H9 (cell line): ENCODE data around the gene CFAP99. TPM values are rescaled to one million over a fixed set of nuclear protein-coding genes. Genes with fewer than 3 reads are reported as not detected.

ENCODE experiments used
- DNase-seq: peaks from one replicate; pipeline ENCODE4 v3.0.0-alpha.2; 2017
- H2AFZ ChIP-seq: one replicate; pipeline ENCODE4 v1.6.1; 2013; ENCODE audit warnings: mild to moderate bottlenecking, low read length, control low read depth, moderate library complexity
- H2AK5ac ChIP-seq: 2 replicates; pipeline ENCODE4 v1.6.1; 2013; ENCODE audit warnings: low read length, control low read depth, mixed read lengths; ENCODE audit not compliant: insufficient read length
- H2BK120ac ChIP-seq: one replicate; pipeline ENCODE4 v1.6.1; 2013; ENCODE audit warnings: low read depth, mild to moderate bottlenecking, low read length, control low read depth, inconsistent platforms; ENCODE audit not compliant: poor library complexity, severe bottlenecking
- H2BK12ac ChIP-seq: 2 replicates; pipeline ENCODE4 v1.6.1; 2013; ENCODE audit warnings: low read length, control low read depth, mixed read lengths, low read depth; ENCODE audit not compliant: insufficient read length
- H2BK15ac ChIP-seq: 2 replicates; pipeline ENCODE4 v1.6.1; 2013; ENCODE audit warnings: low read depth, low read length, control low read depth
- H2BK20ac ChIP-seq: one replicate; pipeline ENCODE4 v1.6.1; 2013; ENCODE audit warnings: low read depth, mild to moderate bottlenecking, low read length, control low read depth, inconsistent platforms; ENCODE audit not compliant: poor library complexity, severe bottlenecking
- H2BK5ac ChIP-seq: 2 replicates; pipeline ENCODE4 v1.6.1; 2013; ENCODE audit warnings: low read length, control low read depth, mixed read lengths; ENCODE audit not compliant: insufficient read length
- H3K14ac ChIP-seq: 2 replicates; pipeline ENCODE4 v1.6.1; 2013; ENCODE audit warnings: low read length, control low read depth; ENCODE audit not compliant: insufficient read depth
- H3K18ac ChIP-seq: 2 replicates; pipeline ENCODE4 v1.6.1; 2013; ENCODE audit warnings: low read depth, mild to moderate bottlenecking, mixed read lengths, low read length, control low read depth; ENCODE audit not compliant: insufficient read length
- H3K23ac ChIP-seq: 2 replicates; pipeline ENCODE4 v1.6.1; 2013; ENCODE audit warnings: low read length, control low read depth, mixed read lengths, low read depth; ENCODE audit not compliant: insufficient read length
- H3K23me2 ChIP-seq: 2 replicates; pipeline ENCODE4 v1.6.1; 2013; ENCODE audit warnings: low read depth, mild to moderate bottlenecking, mixed read lengths, low read length, control low read depth; ENCODE audit not compliant: insufficient read length, poor library complexity, severe bottlenecking
- H3K27ac ChIP-seq: 2 replicates; pipeline ENCODE4 v1.5.1; 2013; ENCODE audit warnings: low read length, control low read depth, mixed read lengths, low read depth; ENCODE audit not compliant: insufficient read length
- H3K27me3 ChIP-seq: 2 replicates; pipeline ENCODE4 v1.6.1; 2013; ENCODE audit warnings: low read length, control low read depth, inconsistent platforms; ENCODE audit not compliant: insufficient read depth
- H3K4ac ChIP-seq: 2 replicates; pipeline ENCODE4 v1.6.1; 2013; ENCODE audit warnings: low read depth, mild to moderate bottlenecking, control low read depth, inconsistent platforms, low read length, moderate library complexity
- H3K4me1 ChIP-seq: 2 replicates; pipeline ENCODE4 v1.6.1; 2013; ENCODE audit warnings: low read length, control low read depth, inconsistent platforms; ENCODE audit not compliant: insufficient read depth
- H3K4me2 ChIP-seq: 2 replicates; pipeline ENCODE4 v1.6.1; 2013; ENCODE audit warnings: low read length, control low read depth, mixed read lengths; ENCODE audit not compliant: insufficient read length, insufficient read depth
- H3K56ac ChIP-seq: 2 replicates; pipeline ENCODE4 v1.6.1; 2013; ENCODE audit warnings: low read depth, mild to moderate bottlenecking, mixed read lengths, low read length, control low read depth; ENCODE audit not compliant: insufficient read length
- H3K79me1 ChIP-seq: 2 replicates; pipeline ENCODE4 v1.6.1; 2013; ENCODE audit warnings: low read depth, mild to moderate bottlenecking, moderate library complexity, low read length, control low read depth, inconsistent platforms; ENCODE audit not compliant: insufficient read depth, poor library complexity, severe bottlenecking
- H3K79me2 ChIP-seq: 2 replicates; pipeline ENCODE4 v1.6.1; 2013; ENCODE audit warnings: low read length, control low read depth, inconsistent platforms; ENCODE audit not compliant: insufficient read depth
- H3K9ac ChIP-seq: 2 replicates; pipeline ENCODE4 v1.6.1; 2013; ENCODE audit warnings: low read length, control low read depth, mixed read lengths; ENCODE audit not compliant: insufficient read length; ENCODE audit errors: extremely low read depth
- H3K9me3 ChIP-seq: one replicate; pipeline ENCODE4 v1.6.1; 2013; ENCODE audit warnings: low read depth, low read length, inconsistent platforms; ENCODE audit not compliant: control insufficient read depth
- H3T11ph ChIP-seq: one replicate; pipeline ENCODE4 v1.6.1; 2013; ENCODE audit warnings: mild to moderate bottlenecking, low read length, control low read depth, inconsistent platforms
- H4K20me1 ChIP-seq: one replicate; pipeline ENCODE4 v1.6.1; 2013; ENCODE audit not compliant: control insufficient read depth, insufficient read length, insufficient read depth
- H4K5ac ChIP-seq: 2 replicates; pipeline ENCODE4 v1.6.1; 2013; ENCODE audit warnings: low read depth, mild to moderate bottlenecking, mixed read lengths, low read length, control low read depth; ENCODE audit not compliant: insufficient read length
- H4K8ac ChIP-seq: replicated peaks from 2 replicates; pipeline ENCODE4 v1.6.1; 2013; ENCODE audit warnings: low read length, control low read depth, mixed read lengths, low read depth; ENCODE audit not compliant: insufficient read length
- H4K91ac ChIP-seq: 2 replicates; pipeline ENCODE4 v1.6.1; 2013; ENCODE audit warnings: low read depth, mild to moderate bottlenecking, moderate library complexity, mixed read lengths, low read length, control low read depth; ENCODE audit not compliant: insufficient read length
- H3K27ac Mint-ChIP-seq, 3 experiments: 2 replicates in 2 of 3; 3 replicates in 1 of 3; pipeline ENCODE4 v1.8.0; 2020 to 2021; ENCODE audit warnings: mixed read lengths in 3 of 3, mild to moderate bottlenecking in 1 of 3, moderate library complexity in 1 of 3
- H3K27me3 Mint-ChIP-seq: 2 replicates; pipeline ENCODE4 v1.8.0; 2021; ENCODE audit warnings: low read depth, mild to moderate bottlenecking, moderate library complexity, mixed read lengths
- H3K36me3 Mint-ChIP-seq, 3 experiments: 2 replicates in 2 of 3; 3 replicates in 1 of 3; pipeline ENCODE4 v1.8.0; 2020 to 2021; ENCODE audit warnings: low read depth in 3 of 3, mixed read lengths in 3 of 3; ENCODE audit not compliant: insufficient read depth in 1 of 3
- H3K4me1 Mint-ChIP-seq, 2 experiments: 2 replicates each; pipeline ENCODE4 v1.8.0; 2020; ENCODE audit warnings: mixed read lengths in 2 of 2
- H3K4me3 Mint-ChIP-seq, 2 experiments: 2 replicates in 1 of 2; 3 replicates in 1 of 2; pipeline ENCODE4 v1.8.0; 2020 to 2021; ENCODE audit warnings: mild to moderate bottlenecking in 2 of 2, mixed read lengths in 2 of 2, moderate library complexity in 1 of 2
- H3K9me3 Mint-ChIP-seq, 2 experiments: 2 replicates in 1 of 2; 3 replicates in 1 of 2; pipeline ENCODE4 v1.8.0; 2020; ENCODE audit warnings: mild to moderate bottlenecking in 2 of 2, mixed read lengths in 2 of 2, moderate library complexity in 1 of 2
- CTCF ChIP-seq: fragments of 200-600 bp; sonication (generic); conservative IDR thresholded peaks from 3 replicates; pipeline ENCODE4 v1.8.0; 2021; ENCODE audit warnings: antibody characterized with exemption, mild to moderate bottlenecking
- WGBS: extraction: QIAGEN DNeasy Blood & Tissue Kit; methylation state at CpG from one replicate; pipeline ENCODE4 v1.1.7; 2013; ENCODE audit warnings: missing lambda C conversion rate, low lambda C conversion rate, mixed read lengths; ENCODE audit not compliant: insufficient read length; ENCODE audit errors: extremely low coverage; 5-methylcytosine and 5-hydroxymethylcytosine counted together
- total RNA-seq: library from RNA; stranded (reverse); gene quantifications from 2 replicates; pipeline ENCODE4 v1.2.1, GENCODE V29; 2021

Gene CFAP99
- total RNA-seq, 1 experiment from 2014 or later = 0.35 TPM

- H2AK5ac ChIP-seq = no peak overlapping the region
- H3K4me1 ChIP-seq = peaks cover 3% of the 10 kb centered on the region; the same call in 1 of the 2 replicates
- no peaks in the 10 kb centered on the region for H3K79me2 ChIP-seq
- H2BK15ac ChIP-seq = no peak overlapping the region
- no peak overlapping the region for H2AFZ ChIP-seq
- no peak overlapping the region for H2BK5ac ChIP-seq
- H3T11ph ChIP-seq = no peak overlapping the region
- H3K27me3 ChIP-seq = no peaks in the 10 kb centered on the region
- H4K8ac ChIP-seq = no peak overlapping the region
- no peak for DNase-seq
- H3K9me3 ChIP-seq = no peaks in the 10 kb centered on the region
- Mint-ChIP-seq H3K9me3 (no peaks in the 10 kb centered on the region), H3K4me1 (peaks cover 30 to 42% of the 10 kb centered on the region in 2 experiments), H3K27me3 (peaks cover 11% of the 10 kb centered on the region), H3K27ac (peak overlapping the region in 1 of 3 experiments; percentile 52; a peak in 2 of 7 replicates), H3K36me3 (no peaks in the 10 kb centered on the region; a peak in 1 of 7 replicates), H3K4me3 (no peak overlapping the region)
- H3K14ac ChIP-seq = no peak overlapping the region; the same call in 1 of the 2 replicates
- no CpG with 5 or more reads among the region's 10 CpGs for WGBS
- no peak overlapping the region for H3K4ac ChIP-seq
- no peak overlapping the region for H3K4me2 ChIP-seq
- H3K23me2 ChIP-seq = peaks cover 13% of the 10 kb centered on the region
- TF ChIP-seq CTCF = no peak
- H3K27ac ChIP-seq = no peak overlapping the region
- no peak overlapping the region for H3K56ac ChIP-seq
- H4K91ac ChIP-seq = no peak overlapping the region
- H3K79me1 ChIP-seq = no peaks in the 10 kb centered on the region
- H3K9ac ChIP-seq = no peak overlapping the region
- H3K18ac ChIP-seq = no peak overlapping the region
- no peak overlapping the region for H3K23ac ChIP-seq
- H2BK20ac ChIP-seq = no peak overlapping the region
- no peak overlapping the region for H2BK120ac ChIP-seq
- no peak overlapping the region for H2BK12ac ChIP-seq
- H4K20me1 ChIP-seq = peaks cover 3% of the 10 kb centered on the region
- H4K5ac ChIP-seq = no peak overlapping the region
Measured at GRCh38 chr4:2408976-2409375, 9.8 kb upstream of the CFAP99 start.
